OCI-LY7 (cell line): ENCODE data around the gene FRMPD2.

ENCODE experiments used
- EZH2phosphoT487 ChIP-seq: fragments of 200-600 bp; sonication (generic); IDR thresholded peaks from 2 replicates; pipeline ENCODE4 v1.6.1; 2018; ENCODE audit warnings: low read depth, borderline replicate concordance, mild to moderate bottlenecking, mixed run types, antibody characterized with exemption, low read length, moderate library complexity, mixed read lengths
- TF ChIP-seq, protein P1 (sequence below): fragments of 200-600 bp; sonication (generic); conservative IDR thresholded peaks from 2 replicates; pipeline ENCODE4 v1.5.1; 2014; ENCODE audit warnings: mild to moderate bottlenecking, antibody characterized with exemption, low read length, moderate library complexity, mixed read lengths

DNA sequence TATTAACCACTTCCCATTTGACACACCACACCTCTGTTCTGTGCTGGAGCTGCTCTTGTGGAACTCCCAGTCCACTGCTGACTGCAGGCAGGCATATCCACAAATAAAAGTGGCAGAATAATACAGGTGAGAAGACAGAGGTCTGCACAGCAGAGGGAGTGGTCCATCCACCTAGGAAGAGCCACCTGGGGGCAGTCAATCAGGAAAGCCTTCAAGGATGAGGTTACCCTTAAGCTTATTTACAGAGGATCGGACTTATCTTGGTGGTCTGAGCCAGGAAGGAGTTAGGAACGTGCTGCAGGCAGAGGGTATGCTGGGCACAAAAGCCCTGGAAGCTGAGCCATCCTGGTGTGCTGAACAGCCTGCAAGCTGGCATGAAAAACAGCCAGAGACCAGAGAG, 78.7 kb downstream of the FRMPD2 start:
- TF ChIP-seq, protein P1, sequence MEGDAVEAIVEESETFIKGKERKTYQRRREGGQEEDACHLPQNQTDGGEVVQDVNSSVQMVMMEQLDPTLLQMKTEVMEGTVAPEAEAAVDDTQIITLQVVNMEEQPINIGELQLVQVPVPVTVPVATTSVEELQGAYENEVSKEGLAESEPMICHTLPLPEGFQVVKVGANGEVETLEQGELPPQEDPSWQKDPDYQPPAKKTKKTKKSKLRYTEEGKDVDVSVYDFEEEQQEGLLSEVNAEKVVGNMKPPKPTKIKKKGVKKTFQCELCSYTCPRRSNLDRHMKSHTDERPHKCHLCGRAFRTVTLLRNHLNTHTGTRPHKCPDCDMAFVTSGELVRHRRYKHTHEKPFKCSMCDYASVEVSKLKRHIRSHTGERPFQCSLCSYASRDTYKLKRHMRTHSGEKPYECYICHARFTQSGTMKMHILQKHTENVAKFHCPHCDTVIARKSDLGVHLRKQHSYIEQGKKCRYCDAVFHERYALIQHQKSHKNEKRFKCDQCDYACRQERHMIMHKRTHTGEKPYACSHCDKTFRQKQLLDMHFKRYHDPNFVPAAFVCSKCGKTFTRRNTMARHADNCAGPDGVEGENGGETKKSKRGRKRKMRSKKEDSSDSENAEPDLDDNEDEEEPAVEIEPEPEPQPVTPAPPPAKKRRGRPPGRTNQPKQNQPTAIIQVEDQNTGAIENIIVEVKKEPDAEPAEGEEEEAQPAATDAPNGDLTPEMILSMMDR: no peak
- TF ChIP-seq EZH2phosphoT487: no peak
